HTR-8/SVneo (cell line): ENCODE data around the gene LPP.

ENCODE experiments used
- DNase-seq: peaks from one replicate; pipeline ENCODE4 v3.0.0; 2011; ENCODE audit warnings: low spot score, mixed read lengths; ENCODE audit not compliant: insufficient read length
- FAIRE-seq: peaks from 2 replicates; lab custom pipeline; 2011; peaks lifted over from hg19 to GRCh38; lab: Jason Lieb, UNC

The LPP gene

DNA sequence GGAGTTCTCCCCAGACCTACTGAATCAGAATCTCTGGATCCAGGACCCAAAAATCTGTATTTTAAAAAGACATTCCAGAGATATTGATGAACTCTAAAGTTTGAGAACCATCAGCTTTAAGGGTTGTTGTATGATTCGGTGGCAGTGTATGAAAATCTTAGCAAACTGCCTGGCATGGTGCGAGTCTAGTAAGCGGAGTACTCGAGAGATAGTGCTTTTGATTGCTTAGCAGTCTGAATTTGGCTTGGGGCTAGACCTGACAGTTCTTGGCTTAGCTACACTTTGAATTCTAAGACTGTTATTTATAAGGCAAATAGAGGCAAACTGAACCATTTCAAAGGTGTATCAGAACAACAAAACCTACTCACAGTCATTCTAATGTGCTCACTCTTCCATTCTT is 329.0 kb downstream of the LPP start:
- no peak for FAIRE-seq
- no peak for DNase-seq

DNA sequence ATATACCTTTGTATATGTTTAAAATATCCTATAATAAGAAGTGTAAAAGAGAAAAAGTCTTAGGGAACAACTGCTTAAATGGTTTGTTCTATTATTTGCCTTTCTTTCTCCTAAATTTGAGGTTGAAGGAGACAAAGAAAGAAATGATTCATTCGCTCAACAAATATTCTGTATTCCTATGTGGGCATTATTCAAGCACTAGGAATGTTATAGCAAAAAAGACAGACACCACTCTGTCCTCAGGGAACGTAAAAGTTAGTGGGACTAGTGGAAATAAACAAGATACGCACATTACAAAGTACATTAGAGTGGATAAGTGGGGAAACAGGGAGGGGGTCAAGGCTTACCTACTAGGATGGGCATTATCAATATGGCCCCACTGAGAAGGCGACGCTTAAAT is 332.2 kb downstream of the LPP start:
- no peak for FAIRE-seq
- DNase-seq: no peak

DNA sequence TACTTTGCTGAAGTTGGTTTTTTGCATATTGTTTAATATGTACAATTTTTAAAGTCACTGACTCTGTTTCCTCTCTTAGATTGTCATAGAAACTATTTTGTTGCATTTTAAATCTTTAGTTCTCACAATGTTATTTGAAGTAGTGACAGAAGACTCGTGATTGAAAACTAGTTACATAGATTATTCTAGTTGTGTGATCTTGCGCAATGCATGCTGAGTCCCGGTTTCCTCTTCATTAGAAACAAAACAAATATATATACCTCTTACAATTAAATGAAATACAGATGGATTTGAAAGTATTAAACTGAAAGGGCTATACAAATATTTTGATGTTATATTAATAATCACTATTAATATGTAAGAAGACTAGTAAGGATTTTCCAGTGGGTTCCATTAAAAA is 333.0 kb downstream of the LPP start:
- FAIRE-seq (no peak), DNase-seq (no peak)

- DNase-seq (no peak), FAIRE-seq (no peak)
Measured at GRCh38 chr3:188487652-188488051, 333.7 kb downstream of the LPP start.

GRCh38 chr3:188488801-188489200 is 334.8 kb downstream of the LPP start:
- FAIRE-seq (no peak), DNase-seq (no peak)

DNA sequence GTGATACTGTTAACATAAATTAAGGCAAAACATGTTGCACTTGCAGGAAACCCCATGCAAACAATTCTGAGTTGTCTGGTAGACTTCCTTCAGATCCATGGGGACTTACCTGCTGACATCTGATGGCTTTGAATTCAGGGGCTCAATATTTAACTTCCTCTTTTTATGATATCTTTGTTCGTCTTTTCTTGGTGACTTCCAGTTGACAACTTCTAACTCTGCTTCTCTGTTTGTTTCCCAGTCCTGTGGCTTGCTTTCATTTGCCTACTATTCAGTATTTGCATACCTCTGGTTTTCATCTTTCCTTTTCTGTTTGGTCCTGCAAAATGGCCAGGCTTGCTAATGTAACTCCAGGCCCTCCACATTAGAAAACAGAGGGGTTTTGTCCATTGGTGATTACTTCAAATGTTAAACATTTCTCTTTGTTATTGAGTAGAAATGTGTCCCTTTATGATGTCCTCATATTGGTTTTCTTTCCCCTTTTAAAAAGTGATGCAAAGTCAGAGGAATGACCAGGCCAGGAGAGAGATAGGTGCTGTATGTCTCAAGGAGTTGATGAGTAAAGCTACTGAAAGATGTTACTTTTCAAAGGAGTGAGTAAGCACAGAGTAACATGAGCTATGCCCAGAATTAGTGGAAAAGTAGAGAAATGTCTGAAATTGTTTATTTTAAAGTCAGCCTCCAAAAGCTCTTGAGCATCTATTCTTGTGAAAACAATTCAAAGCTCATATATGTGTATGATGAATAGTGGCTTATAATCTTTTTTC is 335.9 kb downstream of the LPP start:
- no peak for FAIRE-seq
- DNase-seq: no peak

DNA sequence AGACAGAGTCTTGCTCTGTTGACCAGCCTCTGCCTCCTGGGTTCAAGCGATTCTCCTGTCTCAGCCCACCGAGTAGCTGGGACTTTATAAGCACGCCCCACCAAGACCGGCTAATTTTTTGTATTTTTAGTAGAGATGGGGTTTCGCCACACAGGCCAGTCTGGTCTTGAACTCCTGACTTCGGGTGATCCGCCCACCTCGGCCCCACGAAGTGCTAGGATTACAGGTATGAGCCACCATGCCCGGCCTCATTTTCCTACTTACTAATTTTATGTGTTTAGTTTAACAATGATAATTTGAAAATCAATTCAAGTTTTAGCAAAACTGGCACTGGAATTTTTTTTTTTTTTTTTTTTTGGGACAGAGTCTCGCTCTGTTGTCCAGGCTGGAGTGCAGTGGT is 336.5 kb downstream of the LPP start:
- DNase-seq: no peak
- no peak for FAIRE-seq

GRCh38 chr3:188491276-188491687 is 337.3 kb downstream of the LPP start:
- peak; percentile 45 for DNase-seq
- peak; percentile 26 for FAIRE-seq

DNA sequence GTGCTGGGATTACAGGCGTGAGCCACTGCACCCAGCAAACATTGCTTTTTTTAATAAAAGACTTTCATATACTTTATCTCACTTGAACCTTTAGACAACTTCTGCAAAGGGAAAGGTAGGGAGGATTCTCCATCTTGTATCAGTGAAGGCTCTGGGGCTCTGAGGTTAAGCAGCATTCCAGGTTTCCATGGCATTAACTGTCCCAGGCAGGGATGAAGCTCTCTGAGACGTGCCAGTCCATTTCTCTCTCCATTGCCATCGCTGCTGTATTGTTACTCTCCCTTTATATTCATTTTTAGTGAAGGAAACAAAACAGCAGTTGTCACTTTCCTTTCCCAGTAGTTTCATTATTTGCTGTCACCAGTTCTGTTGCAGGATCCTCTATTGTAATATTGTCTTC is 342.4 kb downstream of the LPP start:
- no peak for FAIRE-seq
- DNase-seq: no peak

DNA sequence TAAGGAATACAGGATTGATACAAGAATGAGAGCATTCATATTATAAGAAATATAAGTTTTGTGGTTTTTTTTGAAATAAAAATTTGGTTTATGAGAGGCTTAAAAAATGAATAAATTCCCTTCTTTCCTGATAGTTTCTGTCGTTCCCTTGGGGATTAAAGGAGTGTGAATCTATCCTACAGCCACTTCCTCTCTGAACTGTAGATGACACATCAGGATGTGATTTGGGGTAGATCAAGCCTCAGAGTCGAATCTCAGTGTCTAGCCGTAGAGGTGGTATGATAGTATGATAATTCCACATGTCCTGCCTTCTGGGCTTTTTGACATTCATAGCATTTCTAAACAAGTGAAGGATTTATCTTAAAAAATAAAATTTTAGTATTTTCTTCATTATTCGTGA is 343.1 kb downstream of the LPP start:
- DNase-seq: no peak
- FAIRE-seq: no peak

DNA sequence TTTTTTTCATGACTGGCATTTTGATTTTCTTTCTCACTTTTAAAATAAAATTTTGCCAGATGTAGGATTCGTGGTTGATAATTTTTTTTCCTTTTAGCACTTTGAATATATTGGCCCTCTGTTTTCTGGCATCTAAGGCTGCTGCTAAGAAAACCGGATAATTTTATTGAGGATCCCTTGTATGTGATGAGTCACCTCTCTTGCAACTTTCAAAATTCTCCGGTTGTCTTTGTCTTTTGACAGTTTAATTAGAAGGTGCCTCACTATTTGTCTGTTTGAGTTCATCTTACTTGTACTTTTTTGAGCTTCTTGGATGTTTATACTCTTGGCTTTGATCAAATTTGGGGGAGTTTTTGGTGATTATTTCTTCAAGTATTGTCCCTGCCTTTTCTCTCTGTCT is 349.7 kb downstream of the LPP start:
- no peak for FAIRE-seq
- no peak for DNase-seq

DNA sequence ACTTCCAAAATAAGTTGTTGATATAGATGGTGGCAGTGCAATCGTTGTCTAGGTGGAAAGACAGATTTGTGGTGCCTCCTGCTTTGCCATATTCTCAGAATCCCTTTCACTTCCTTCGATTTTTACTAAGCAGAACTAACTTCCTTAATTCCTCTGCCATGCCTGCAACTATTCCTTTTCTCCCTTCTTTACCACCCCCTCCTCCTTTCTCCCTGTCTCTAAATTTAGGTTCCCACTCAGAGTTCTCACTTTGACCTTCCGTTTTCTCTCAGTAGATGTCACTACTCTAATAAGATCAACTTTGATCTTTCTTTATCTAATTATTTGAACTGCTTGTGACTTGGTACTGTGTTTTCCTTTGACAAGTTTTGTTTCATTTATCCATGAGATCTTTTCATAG is 351.2 kb downstream of the LPP start:
- FAIRE-seq (no peak), DNase-seq (no peak)

- FAIRE-seq: no peak
- DNase-seq: no peak
Measured at GRCh38 chr3:188505911-188506310, 352.0 kb downstream of the LPP start.

DNA sequence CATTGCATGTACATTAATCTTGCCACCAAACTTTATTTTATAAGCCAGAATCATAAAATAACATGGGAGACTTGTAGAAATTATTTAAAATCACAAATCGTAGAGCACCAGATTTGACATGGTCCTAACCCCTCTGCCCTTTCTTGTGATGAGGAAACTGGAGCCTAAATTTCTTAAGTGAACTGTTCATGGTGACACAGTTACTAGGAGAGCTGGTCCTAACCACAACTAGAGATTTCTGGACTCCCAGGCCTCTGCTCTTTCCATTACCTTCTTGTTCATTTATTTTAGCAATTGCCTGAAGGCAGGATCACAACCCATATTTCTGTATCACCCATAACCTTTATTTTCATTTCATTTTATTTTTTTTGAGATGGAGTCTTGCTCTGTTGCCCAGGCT is 352.5 kb downstream of the LPP start:
- FAIRE-seq: no peak
- no peak for DNase-seq

DNA sequence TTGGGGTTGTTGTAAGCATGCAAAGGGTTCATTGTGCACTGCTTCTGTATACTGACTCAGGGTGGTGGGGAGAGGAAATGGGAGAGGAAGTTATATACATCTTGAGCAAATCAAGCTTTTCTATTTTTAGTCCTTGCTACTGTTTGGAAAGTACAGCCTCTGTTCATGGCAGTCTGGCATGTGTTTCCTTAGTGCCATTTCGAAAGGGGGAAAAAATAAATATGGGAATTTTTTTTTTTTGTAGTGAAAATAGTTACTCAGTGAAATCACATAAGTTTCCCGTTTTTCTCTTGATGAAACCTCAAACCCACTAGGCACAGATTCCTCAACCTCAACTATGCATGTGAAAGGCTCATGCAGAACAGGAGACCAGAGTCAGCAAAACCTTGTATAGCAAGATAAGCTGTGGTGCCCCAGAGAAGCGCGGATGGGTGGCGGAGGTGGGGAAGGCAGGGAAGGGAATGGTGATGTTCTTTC is 353.3 kb downstream of the LPP start:
- FAIRE-seq: no peak
- no peak for DNase-seq

GRCh38 chr3:188508454-188508853 is 354.5 kb downstream of the LPP start:
- FAIRE-seq (no peak), DNase-seq (no peak)

- FAIRE-seq (no peak), DNase-seq (no peak)
Measured at GRCh38 chr3:188509316-188509715, 355.4 kb downstream of the LPP start.

GRCh38 chr3:188510366-188510765 is 356.4 kb downstream of the LPP start:
- DNase-seq: no peak
- no peak for FAIRE-seq

DNA sequence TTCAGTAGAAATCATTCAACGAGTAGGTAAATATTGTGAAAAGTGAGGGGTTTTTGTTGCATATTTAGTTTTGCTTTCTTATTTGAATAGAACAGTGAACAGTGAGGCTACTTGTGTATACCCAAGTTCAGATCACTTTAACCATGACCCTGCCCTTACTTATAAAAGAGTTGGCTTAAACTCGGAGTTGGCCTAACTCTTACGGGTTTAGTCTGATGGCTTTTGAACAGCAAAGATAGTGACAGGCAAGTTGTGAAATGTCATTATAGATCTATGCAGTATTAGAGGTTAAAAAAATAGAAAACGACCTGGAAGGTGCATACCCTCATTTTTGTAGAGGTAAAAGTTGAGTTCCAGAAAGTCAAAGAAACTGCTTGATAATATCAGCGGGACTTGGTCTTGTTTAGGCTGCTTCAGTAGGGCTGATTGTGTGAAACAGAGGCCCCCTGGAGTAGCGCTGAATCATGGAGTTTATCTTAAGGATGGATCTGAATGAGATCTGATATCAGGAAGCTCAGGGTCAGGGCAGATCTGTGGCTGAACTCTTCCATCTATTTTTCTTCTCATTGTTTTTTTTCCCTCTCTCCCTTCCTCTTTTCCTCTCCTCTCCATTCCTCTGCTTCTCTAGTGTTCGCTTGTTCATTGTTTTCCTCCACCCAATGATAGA is 359.8 kb downstream of the LPP start:
- FAIRE-seq (no peak), DNase-seq (no peak)

- DNase-seq (no peak), FAIRE-seq (no peak)
Measured at GRCh38 chr3:188516515-188516914, 362.6 kb downstream of the LPP start.

DNA sequence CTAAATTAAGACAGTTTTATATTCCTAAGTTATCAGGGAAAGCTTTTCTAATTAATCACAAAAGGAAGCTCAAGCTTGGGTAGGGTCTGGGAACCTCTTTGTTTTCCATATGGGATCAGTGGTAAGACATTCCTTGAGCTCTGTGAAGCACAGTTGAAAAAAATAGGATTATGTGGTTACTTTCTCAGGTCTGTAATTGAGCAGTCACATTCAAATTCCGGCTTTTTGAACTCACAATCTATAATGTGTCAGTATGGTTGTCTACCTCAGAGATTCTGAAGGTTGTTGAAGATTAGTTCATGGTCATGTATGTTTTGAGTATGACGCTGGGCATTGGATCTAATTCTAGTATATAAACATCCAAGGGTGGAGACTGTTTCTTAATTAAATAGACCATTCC is 364.5 kb downstream of the LPP start:
- FAIRE-seq: no peak

More for the DNA sequence above, 364.5 kb downstream of the LPP start:
- no peak for DNase-seq
